Caco-2 (cell line): ENCODE measurements around the gene PLD3. TPM values are rescaled to one million over a fixed set of nuclear protein-coding genes. Genes with fewer than 3 reads are reported as not detected.

Experiments
- BruUV-seq: library from RNA; stranded (reverse); fragments of 400-500 nt; replicated peaks from 2 replicates; lab custom pipeline; 2021; lab: Mats Ljungman, UMichigan
- CTCF ChIA-PET: fragments of 300-600 bp; sonication (Branson Sonifier 250); formaldehyde crosslinking; loops from one replicate; lab custom pipeline; 2022; ENCODE audit warnings: antibody characterized with exemption; lab: Charles Lee
- POLR2A ChIA-PET: fragments of 300-600 bp; sonication (Branson Sonifier 250); formaldehyde crosslinking; loops from one replicate; lab custom pipeline; 2022; ENCODE audit warnings: antibody characterized with exemption; lab: Charles Lee
- DNase-seq, 2 experiments: peaks; one replicate each; pipeline versions ENCODE4 v3.0.0 to v3.0.0-alpha.2; 2020 to 2022
- H3K27me3 ChIP-seq: replicated peaks from 2 replicates; pipeline ENCODE4 v1.6.0; 2011; ENCODE audit warnings: low read length; ENCODE audit not compliant: control insufficient read depth, insufficient read depth
- H3K36me3 ChIP-seq: 2 replicates; pipeline ENCODE4 v1.5.1; 2011; ENCODE audit warnings: low read length; ENCODE audit not compliant: control insufficient read depth, insufficient read depth
- H3K4me1 ChIP-seq: fragments of 250-450 bp; sonication (Bioruptor Pico); 2 replicates; pipeline ENCODE4 v1.5.1; 2020; ENCODE audit warnings: mild to moderate bottlenecking
- H3K4me3 ChIP-seq: 2 replicates; pipeline ENCODE4 v1.5.1; 2011; ENCODE audit warnings: low read depth, mild to moderate bottlenecking, control low read depth, low read length
- H3K9me3 ChIP-seq: fragments of 250-450 bp; sonication (Bioruptor Pico); 2 replicates; pipeline ENCODE4 v1.5.1; 2020; ENCODE audit warnings: mild to moderate bottlenecking, moderate library complexity
- H3K27ac Mint-ChIP-seq: one replicate; pipeline ENCODE4 v1.8.0; 2022; ENCODE audit warnings: mixed read lengths; ENCODE audit not compliant: unreplicated experiment
- H3K27me3 Mint-ChIP-seq: one replicate; pipeline ENCODE4 v1.8.0; 2022; ENCODE audit warnings: mixed read lengths; ENCODE audit not compliant: insufficient read depth, unreplicated experiment
- H3K36me3 Mint-ChIP-seq: one replicate; pipeline ENCODE4 v1.8.0; 2022; ENCODE audit warnings: mild to moderate bottlenecking, mixed read lengths; ENCODE audit not compliant: insufficient read depth, unreplicated experiment
- H3K4me1 Mint-ChIP-seq: one replicate; pipeline ENCODE4 v1.8.0; 2022; ENCODE audit warnings: low read depth, mixed read lengths; ENCODE audit not compliant: unreplicated experiment
- H3K4me3 Mint-ChIP-seq: one replicate; pipeline ENCODE4 v1.8.0; 2022; ENCODE audit warnings: mild to moderate bottlenecking, moderate library complexity, mixed read lengths; ENCODE audit not compliant: unreplicated experiment
- H3K9me3 Mint-ChIP-seq: one replicate; pipeline ENCODE4 v1.8.0; 2022; ENCODE audit warnings: mixed read lengths; ENCODE audit not compliant: unreplicated experiment
- CTCF ChIP-seq, 2 experiments: fragments of 200-600 bp in 1 of 2; IDR thresholded peaks; 1 replicate in 1 of 2; 2 replicates in 1 of 2; pipeline versions ENCODE4 v1.5.1 to v1.8.0; 2011 to 2022; ENCODE audit warnings: antibody characterized with exemption in 1 of 2, control low read depth in 1 of 2, inconsistent platforms in 1 of 2, low read depth in 1 of 2, low read length in 1 of 2, mild to moderate bottlenecking in 1 of 2, moderate library complexity in 1 of 2; ENCODE audit not compliant: insufficient read depth in 1 of 2, severe bottlenecking in 1 of 2, unreplicated experiment in 1 of 2
- intact Hi-C: fragments of 100-400 bp; cut with micrococcal nuclease; formaldehyde crosslinking; loops from one replicate; pipeline ENCODE4 v1.10.0; 2022; ENCODE audit not compliant: unreplicated experiment
- total RNA-seq: library from RNA; stranded (reverse); gene quantifications from 2 replicates; pipeline ENCODE4 v1.2.3, GENCODE V29; 2022

Gene PLD3
- total RNA-seq, 1 experiment from 2014 or later: 114 TPM

- peaks cover 7% of the 10 kb centered on the region for H3K4me1 Mint-ChIP-seq
- POLR2A ChIA-PET: no interaction called here
- TF ChIP-seq CTCF (IDR thresholded peaks at IDR 0.05; ENCODE audit: insufficient read depth in 1 of 2, low read depth in 1 of 2, low read length in 1 of 2, severe bottlenecking in 1 of 2, unreplicated experiment in 1 of 2): no peak
- H3K27me3 ChIP-seq: no peaks in the 10 kb centered on the region
- no peaks in the 10 kb centered on the region for H3K9me3 Mint-ChIP-seq
- H3K27ac Mint-ChIP-seq: no peak overlapping the region
- no peaks in the 10 kb centered on the region for H3K4me1 ChIP-seq
- H3K4me3 ChIP-seq: no peak overlapping the region
- H3K36me3 ChIP-seq: no peaks in the 10 kb centered on the region
- no TSS peak for BruUV-seq
- no peak for DNase-seq
- no peaks in the 10 kb centered on the region for H3K9me3 ChIP-seq
- intact Hi-C loops: no loop called here
- no peaks in the 10 kb centered on the region for H3K27me3 Mint-ChIP-seq
- H3K36me3 Mint-ChIP-seq: peaks cover 32% of the 10 kb centered on the region
- H3K4me3 Mint-ChIP-seq: no peak overlapping the region
- CTCF ChIA-PET: no interaction called here
Observed at GRCh38 chr19:40317338-40317737, 31.2 kb upstream of the PLD3 start.

- Histone ChIP-seq H3K4me1 (no peaks in the 10 kb centered on the region), H3K36me3 (no peaks in the 10 kb centered on the region), H3K4me3 (no peak overlapping the region), H3K27me3 (no peaks in the 10 kb centered on the region), H3K9me3 (no peaks in the 10 kb centered on the region)
- DNase-seq: no peak
- no peaks in the 10 kb centered on the region for H3K4me1 Mint-ChIP-seq
- H3K4me3 Mint-ChIP-seq: no peak overlapping the region
- intact Hi-C loops: no loop called here
- ChIA-PET POLR2A (no interaction called here), CTCF (interaction anchor here (0.7 kb wide), 1 partner anchor 1547 kb away, joined by 9 read pairs; no protein-coding TSS in a partner anchor)
- TF ChIP-seq CTCF (IDR thresholded peaks at IDR 0.05; ENCODE audit: insufficient read depth in 1 of 2, low read depth in 1 of 2, low read length in 1 of 2, severe bottlenecking in 1 of 2, unreplicated experiment in 1 of 2): no peak
- no peaks in the 10 kb centered on the region for H3K9me3 Mint-ChIP-seq
- no TSS peak for BruUV-seq
- H3K27ac Mint-ChIP-seq: no peak overlapping the region
- peaks cover 53% of the 10 kb centered on the region for H3K36me3 Mint-ChIP-seq
- H3K27me3 Mint-ChIP-seq: no peaks in the 10 kb centered on the region
Observed at GRCh38 chr19:40320558-40320935, 27.9 kb upstream of the PLD3 start.

- Mint-ChIP-seq H3K27me3 (no peaks in the 10 kb centered on the region), H3K27ac (no peak overlapping the region), H3K4me3 (no peak overlapping the region), H3K9me3 (no peaks in the 10 kb centered on the region), H3K36me3 (peaks cover 57% of the 10 kb centered on the region), H3K4me1 (no peaks in the 10 kb centered on the region)
- BruUV-seq: no TSS peak
- ChIA-PET CTCF (no interaction called here), POLR2A (no interaction called here)
- no peak for TF ChIP-seq CTCF (IDR thresholded peaks at IDR 0.05; ENCODE audit: insufficient read depth in 1 of 2, low read depth in 1 of 2, low read length in 1 of 2, severe bottlenecking in 1 of 2, unreplicated experiment in 1 of 2)
- intact Hi-C loops: no loop called here
- H3K36me3 ChIP-seq: peaks cover under 1% of the 10 kb centered on the region; the same call in 1 of the 2 replicates
- no peaks in the 10 kb centered on the region for H3K9me3 ChIP-seq
- H3K4me1 ChIP-seq: no peaks in the 10 kb centered on the region
- no peak overlapping the region for H3K4me3 ChIP-seq
- H3K27me3 ChIP-seq: no peaks in the 10 kb centered on the region
- DNase-seq: no peak
Observed at GRCh38 chr19:40321076-40321475, 27.4 kb upstream of the PLD3 start.
